Vagina (tissue), 2 donors: Measurements from ENCODE around the gene ZNF862.
"Not testable (repeated sequence)": the region's sequence is repeated elsewhere in the genome, so short reads cannot be mapped to it uniquely, and the experiment has no call there.

Source experiments
- CTCF ChIP-seq, 3 experiments: fragments of 450-650 bp in 2 of 3; fragments of 200-600 bp in 1 of 3; sonication (generic) in 1 of 3; IDR thresholded peaks; one replicate each; pipeline ENCODE4 v1.5.1; 2017 to 2019; ENCODE audit warnings: antibody characterized with exemption in 3 of 3, mild to moderate bottlenecking in 2 of 3, moderate library complexity in 2 of 3
- POLR2A ChIP-seq, 2 donors: fragments of 450-650 bp; IDR thresholded peaks; one replicate each; pipeline ENCODE4 v1.6.1; 2017; ENCODE audit warnings: antibody characterized with exemption in 2 of 2, mild to moderate bottlenecking in 2 of 2, moderate library complexity in 2 of 2
- POLR2AphosphoS5 ChIP-seq, 2 donors: sonication (generic); formaldehyde crosslinking; IDR thresholded peaks; one replicate each; pipeline ENCODE4 v1.9.0; 2017; ENCODE audit warnings: antibody characterized with exemption in 2 of 2, mild to moderate bottlenecking in 2 of 2, low read depth in 1 of 2; ENCODE audit not compliant: insufficient read depth in 1 of 2

- not testable (repeated sequence) for TF ChIP-seq CTCF (IDR thresholded peaks at IDR 0.05); POLR2A (IDR thresholded peaks at IDR 0.05); POLR2AphosphoS5 (IDR thresholded peaks at IDR 0.05; ENCODE audit: insufficient read depth in 1 of 2, low read depth in 1 of 2)
These were observed 56.8 kb downstream of the ZNF862 start for GRCh38 chr7:149894957-149895356.
